ENCODE data around the gene SFRP5.
A peak's percentile ranks its signal among the peaks of the same experiment; 100 is the strongest.

SFRP5 gene

GRCh38 chr10:97732052-97732359 lies 39.8 kb downstream of the SFRP5 start:
- H3K27ac Mint-ChIP-seq = no peak overlapping the region
- peaks cover 12% of the 10 kb centered on the region for H3K27me3 Mint-ChIP-seq
- DNase-seq = no peak
- peaks cover 1% of the 10 kb centered on the region for H3K36me3 Mint-ChIP-seq
- CTCF ChIA-PET = interaction anchor here (0.5 to 14.9 kb wide), 6 partner anchors 8 to 118 kb away, joined by 3 to 402 read pairs (median 3); partner anchors contain the start of gene MARVELD1
- H3K4me3 Mint-ChIP-seq = no peak overlapping the region
- H3K9me3 Mint-ChIP-seq = no peaks in the 10 kb centered on the region
- peaks cover 15% of the 10 kb centered on the region for H3K4me1 Mint-ChIP-seq

- no peak overlapping the region for H3K27ac Mint-ChIP-seq
- H3K4me1 Mint-ChIP-seq = peaks cover 10% of the 10 kb centered on the region
- no peaks in the 10 kb centered on the region for H3K36me3 Mint-ChIP-seq
- no peak overlapping the region for H3K4me3 Mint-ChIP-seq
- H3K9me3 Mint-ChIP-seq = no peaks in the 10 kb centered on the region
- peak; percentile 69 for DNase-seq
- H3K27me3 Mint-ChIP-seq = peaks cover 9% of the 10 kb centered on the region
- CTCF ChIA-PET = interaction anchor here (0.5 to 14.9 kb wide), 9 partner anchors 9 to 160 kb away, joined by 3 to 402 read pairs (median 6); partner anchors contain the start of genes AVPI1 and MARVELD1
Measured at GRCh38 chr10:97731346-97732051, 40.3 kb downstream of the SFRP5 start.

GRCh38 chr10:97729014-97729413 lies 42.8 kb downstream of the SFRP5 start:
- Mint-ChIP-seq H3K27ac (no peak overlapping the region), H3K36me3 (no peaks in the 10 kb centered on the region), H3K4me1 (no peaks in the 10 kb centered on the region), H3K4me3 (no peak overlapping the region), H3K27me3 (peaks cover 8% of the 10 kb centered on the region), H3K9me3 (no peaks in the 10 kb centered on the region)
- CTCF ChIA-PET = interaction anchor here (1.4 to 14.9 kb wide), 2 partner anchors 21 to 52 kb away, joined by 10 to 402 read pairs; partner anchors contain the start of gene MARVELD1
- no peak for DNase-seq

- no peak overlapping the region for H3K27ac Mint-ChIP-seq
- H3K4me3 Mint-ChIP-seq = no peak overlapping the region
- CTCF ChIA-PET = interaction anchor here (0.9 to 14.9 kb wide), 3 partner anchors 10 to 19 kb away, joined by 3 to 402 read pairs (median 5); partner anchors contain the start of genes MARVELD1 and ZFYVE27
- no peaks in the 10 kb centered on the region for H3K36me3 Mint-ChIP-seq
- no peaks in the 10 kb centered on the region for H3K4me1 Mint-ChIP-seq
- no peak for DNase-seq
- no peaks in the 10 kb centered on the region for H3K9me3 Mint-ChIP-seq
- H3K27me3 Mint-ChIP-seq = peaks cover 5% of the 10 kb centered on the region
Measured at GRCh38 chr10:97726636-97727178, 45.1 kb downstream of the SFRP5 start.

DNA sequence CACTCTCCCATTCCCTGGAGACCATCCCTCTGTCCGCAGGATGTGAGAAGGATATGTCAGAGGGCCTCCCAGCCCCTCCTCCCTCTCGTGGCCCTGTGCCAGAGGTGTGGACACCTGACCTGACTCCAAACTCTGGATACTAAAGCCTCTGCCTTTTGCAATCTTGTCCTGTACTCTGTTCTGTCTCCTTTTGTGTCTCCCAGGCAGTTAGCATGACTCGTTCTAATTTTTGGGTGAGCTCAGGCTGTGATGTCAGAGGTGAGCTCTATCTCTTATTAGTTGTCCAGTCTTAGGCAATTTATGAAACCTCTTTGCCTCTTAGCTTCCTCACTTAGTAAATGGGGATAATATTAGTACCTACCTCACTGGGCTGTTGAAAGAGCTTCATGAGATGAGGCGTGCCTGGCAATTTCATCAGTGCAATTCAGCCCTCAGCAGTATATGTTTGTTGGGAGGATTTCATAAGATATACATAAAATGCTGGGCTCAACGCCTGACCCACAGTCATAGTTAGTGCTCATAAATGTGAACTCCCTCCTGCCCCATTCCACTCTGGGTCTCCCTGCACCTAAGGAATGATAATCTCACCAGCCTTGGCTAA lies 47.4 kb downstream of the SFRP5 start:
- CTCF ChIA-PET = interaction anchor here (0.6 to 14.9 kb wide), 5 partner anchors 8 to 48 kb away, joined by 3 to 402 read pairs (median 4); partner anchors contain the start of genes MARVELD1 and ZFYVE27
- no peak overlapping the region for H3K4me3 Mint-ChIP-seq
- H3K36me3 Mint-ChIP-seq = no peaks in the 10 kb centered on the region
- H3K4me1 Mint-ChIP-seq = no peaks in the 10 kb centered on the region
- DNase-seq = no peak
- H3K27me3 Mint-ChIP-seq = peaks cover 7% of the 10 kb centered on the region
- no peaks in the 10 kb centered on the region for H3K9me3 Mint-ChIP-seq
- H3K27ac Mint-ChIP-seq = no peak overlapping the region

GRCh38 chr10:97723001-97723400 lies 48.8 kb downstream of the SFRP5 start:
- no peaks in the 10 kb centered on the region for H3K9me3 Mint-ChIP-seq
- CTCF ChIA-PET = interaction anchor here (1.3 to 14.9 kb wide), 2 partner anchors 8 to 15 kb away, joined by 3 to 402 read pairs; partner anchors contain the start of gene MARVELD1
- H3K4me1 Mint-ChIP-seq = no peaks in the 10 kb centered on the region
- no peak overlapping the region for H3K27ac Mint-ChIP-seq
- no peak for DNase-seq
- no peaks in the 10 kb centered on the region for H3K36me3 Mint-ChIP-seq
- no peak overlapping the region for H3K4me3 Mint-ChIP-seq
- peaks cover 17% of the 10 kb centered on the region for H3K27me3 Mint-ChIP-seq

- no peak overlapping the region for H3K27ac Mint-ChIP-seq
- DNase-seq = no peak
- no peaks in the 10 kb centered on the region for H3K4me1 Mint-ChIP-seq
- CTCF ChIA-PET = interaction anchor here (0.6 to 14.9 kb wide), 5 partner anchors 9 to 25 kb away, joined by 3 to 402 read pairs (median 3); partner anchors contain the start of gene MARVELD1
- no peaks in the 10 kb centered on the region for H3K9me3 Mint-ChIP-seq
- no peaks in the 10 kb centered on the region for H3K36me3 Mint-ChIP-seq
- no peak overlapping the region for H3K4me3 Mint-ChIP-seq
- peaks cover 25% of the 10 kb centered on the region for H3K27me3 Mint-ChIP-seq
Measured at GRCh38 chr10:97721871-97722780, 49.7 kb downstream of the SFRP5 start.

- Mint-ChIP-seq H3K27me3 (peaks cover 47% of the 10 kb centered on the region), H3K4me3 (no peak overlapping the region), H3K36me3 (no peaks in the 10 kb centered on the region), H3K9me3 (no peaks in the 10 kb centered on the region), H3K27ac (no peak overlapping the region), H3K4me1 (peaks cover 7% of the 10 kb centered on the region)
- CTCF ChIA-PET = interaction anchor here (1.1 to 2.6 kb wide), 3 partner anchors 11 to 32 kb away, joined by 3 to 12 read pairs (median 3); no protein-coding TSS in a partner anchor
- DNase-seq = no peak
Measured at GRCh38 chr10:97719602-97720001, 52.2 kb downstream of the SFRP5 start.

DNA sequence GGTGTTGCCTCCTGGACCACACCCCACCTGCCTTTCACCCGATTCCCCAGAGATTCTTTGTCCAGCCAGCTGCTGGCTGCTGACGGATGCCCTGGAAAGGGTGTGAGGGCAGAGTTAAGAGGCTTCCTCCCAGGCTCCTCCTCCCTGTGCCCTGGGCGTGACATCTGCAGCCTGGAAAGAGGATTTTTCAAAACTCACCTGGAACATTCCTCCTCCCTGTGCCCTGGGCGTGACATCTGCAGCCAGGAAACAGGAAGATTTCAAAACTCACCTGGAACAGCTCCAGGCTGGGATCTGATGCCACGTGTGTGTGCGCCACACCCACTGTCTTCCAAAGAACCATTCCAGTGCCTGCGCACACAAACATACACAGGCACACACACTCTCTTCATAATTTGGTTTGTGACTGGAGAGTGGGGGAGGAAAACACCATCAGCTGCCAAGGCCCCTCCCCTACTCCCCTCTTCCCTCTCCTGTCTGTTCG lies 53.1 kb downstream of the SFRP5 start:
- H3K36me3 Mint-ChIP-seq = no peaks in the 10 kb centered on the region
- H3K27ac Mint-ChIP-seq = no peak overlapping the region
- no peaks in the 10 kb centered on the region for H3K9me3 Mint-ChIP-seq
- CTCF ChIA-PET = interaction anchor here (0.7 to 2.6 kb wide), 4 partner anchors 10 to 524 kb away, joined by 3 to 12 read pairs (median 3); no protein-coding TSS in a partner anchor
- H3K4me3 Mint-ChIP-seq = no peak overlapping the region
- H3K27me3 Mint-ChIP-seq = peaks cover 53% of the 10 kb centered on the region
- peaks cover 9% of the 10 kb centered on the region for H3K4me1 Mint-ChIP-seq
- DNase-seq = no peak

DNA sequence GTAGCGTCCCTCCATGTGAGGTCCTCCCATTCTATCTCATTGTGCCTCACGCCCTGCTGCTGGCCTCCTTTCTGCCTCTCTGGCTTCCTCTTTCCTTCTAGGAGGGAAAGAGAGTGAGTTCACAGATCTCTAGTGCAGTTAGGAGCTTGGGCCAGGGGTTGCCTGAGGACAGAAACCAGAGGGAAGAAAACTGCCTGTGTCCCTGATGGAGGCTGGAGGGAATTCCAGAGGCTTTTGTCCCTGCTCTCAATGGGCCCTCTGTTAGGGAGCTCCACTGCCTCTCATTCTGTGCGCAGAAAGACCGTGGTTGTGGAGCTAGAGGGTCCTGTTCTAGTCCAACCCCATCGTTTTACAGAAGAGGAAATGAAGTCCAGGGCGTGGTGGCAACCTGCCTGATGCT lies 53.6 kb downstream of the SFRP5 start:
- no peak overlapping the region for H3K27ac Mint-ChIP-seq

GRCh38 chr10:97717627-97718026 lies 54.2 kb downstream of the SFRP5 start:
- no peak for DNase-seq
- no peaks in the 10 kb centered on the region for H3K9me3 Mint-ChIP-seq
- H3K4me1 Mint-ChIP-seq = peaks cover 14% of the 10 kb centered on the region
- H3K4me3 Mint-ChIP-seq = no peak overlapping the region
- H3K36me3 Mint-ChIP-seq = no peaks in the 10 kb centered on the region
- H3K27me3 Mint-ChIP-seq = peaks cover 62% of the 10 kb centered on the region
- H3K27ac Mint-ChIP-seq = no peak overlapping the region
- CTCF ChIA-PET = interaction anchor here (0.6 to 2.6 kb wide), 7 partner anchors 9 to 191 kb away, joined by 3 to 12 read pairs (median 5); no protein-coding TSS in a partner anchor

More for the DNA sequence above, 53.6 kb downstream of the SFRP5 start:
- peaks cover 9% of the 10 kb centered on the region for H3K4me1 Mint-ChIP-seq
- DNase-seq = no peak
- no peaks in the 10 kb centered on the region for H3K9me3 Mint-ChIP-seq
- H3K4me3 Mint-ChIP-seq = no peak overlapping the region
- peaks cover 57% of the 10 kb centered on the region for H3K27me3 Mint-ChIP-seq
- H3K36me3 Mint-ChIP-seq = no peaks in the 10 kb centered on the region
- CTCF ChIA-PET = interaction anchor here (0.7 to 2.6 kb wide), 4 partner anchors 9 to 524 kb away, joined by 3 to 12 read pairs (median 4); no protein-coding TSS in a partner anchor
